HT-29 (cell line): ENCODE measurements around the gene PAN3. TPM values are rescaled to one million over a fixed set of nuclear protein-coding genes. Genes with fewer than 3 reads are reported as not detected.
A peak's percentile ranks its signal among the peaks of the same experiment; 100 is the strongest.

ENCODE experiments used
- DNase-seq: peaks from one replicate; pipeline ENCODE4 v3.0.0-alpha.2; 2015; ENCODE audit warnings: low spot score
- total RNA-seq: library from RNA; depleted of rRNA; stranded (reverse); fragments of >200 nt; shearing (Covaris generic); gene quantifications from 2 replicates; pipeline ENCODE4 v1.2.3, GENCODE V29; 2014

PAN3 gene
- total RNA-seq, 1 experiment from 2014 or later: 27.3 TPM

GRCh38 chr13:28299916-28300315 lies 161.6 kb downstream of the PAN3 start:
- DNase-seq: no peak

GRCh38 chr13:28301839-28302238 lies 163.5 kb downstream of the PAN3 start:
- no peak for DNase-seq

- no peak for DNase-seq
Measured at GRCh38 chr13:28306325-28306724, 168.0 kb downstream of the PAN3 start.

DNA sequence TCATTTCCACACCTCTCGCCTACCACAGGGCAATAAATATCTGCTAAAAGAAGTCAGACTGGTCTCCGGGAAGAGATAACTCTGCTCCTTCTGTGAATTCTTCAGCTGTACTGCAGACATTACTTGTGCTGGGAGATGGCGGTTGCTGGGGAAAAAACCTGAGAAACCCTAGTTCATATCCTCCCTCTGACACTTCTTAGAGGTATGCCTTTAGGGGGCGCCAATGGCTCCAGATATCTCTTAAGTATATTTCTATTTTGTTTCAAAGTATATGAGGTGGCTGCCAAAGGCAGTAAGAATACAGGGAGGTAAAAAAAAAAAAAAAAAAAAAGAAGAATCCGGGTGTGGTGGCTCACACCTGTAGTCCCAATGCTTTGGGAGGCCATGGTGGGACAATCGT lies 175.2 kb downstream of the PAN3 start:
- peak; percentile 38 for DNase-seq

DNA sequence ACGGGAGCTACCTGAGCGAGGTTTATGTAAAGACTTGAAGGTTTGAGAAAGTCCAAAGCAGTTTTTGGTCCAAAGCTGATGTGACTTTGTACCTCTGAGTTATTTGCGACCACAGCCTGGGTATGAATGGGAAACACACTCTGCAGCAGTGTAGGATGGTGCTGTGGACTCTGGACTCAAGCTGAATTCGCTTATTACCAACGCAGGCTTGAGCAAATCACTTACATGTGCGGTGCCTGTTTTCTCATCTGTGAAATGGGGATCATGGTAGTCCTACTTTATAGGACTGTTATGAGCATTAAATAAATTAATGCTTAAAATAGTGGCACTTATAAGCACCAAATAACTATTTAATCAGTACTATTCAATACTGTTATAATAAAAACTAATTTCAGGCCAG lies 176.5 kb downstream of the PAN3 start:
- DNase-seq: no peak

- DNase-seq: no peak
Measured at GRCh38 chr13:28316129-28316528, 177.8 kb downstream of the PAN3 start.

DNA sequence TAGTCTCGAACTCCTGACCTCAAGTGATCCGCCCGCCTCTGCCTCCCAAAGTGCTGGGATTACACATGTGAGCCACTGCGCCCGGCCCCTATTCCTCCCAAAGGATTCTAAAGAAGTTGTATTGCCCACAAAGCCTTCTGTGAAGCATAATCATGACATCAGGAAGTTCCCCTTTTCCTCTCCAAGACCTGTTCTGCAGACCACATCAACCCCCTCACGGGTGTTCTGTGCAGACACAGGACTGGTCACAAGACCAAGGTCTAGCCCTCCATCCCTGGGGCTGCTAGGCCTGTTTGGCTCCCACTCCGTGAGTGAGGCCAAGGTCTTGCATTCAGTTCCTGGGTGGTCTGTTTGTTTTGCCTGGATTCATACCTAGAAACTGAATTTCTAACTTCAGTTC lies 178.5 kb downstream of the PAN3 start:
- DNase-seq: no peak

GRCh38 chr13:28318496-28318895 lies 180.2 kb downstream of the PAN3 start:
- DNase-seq: no peak

DNA sequence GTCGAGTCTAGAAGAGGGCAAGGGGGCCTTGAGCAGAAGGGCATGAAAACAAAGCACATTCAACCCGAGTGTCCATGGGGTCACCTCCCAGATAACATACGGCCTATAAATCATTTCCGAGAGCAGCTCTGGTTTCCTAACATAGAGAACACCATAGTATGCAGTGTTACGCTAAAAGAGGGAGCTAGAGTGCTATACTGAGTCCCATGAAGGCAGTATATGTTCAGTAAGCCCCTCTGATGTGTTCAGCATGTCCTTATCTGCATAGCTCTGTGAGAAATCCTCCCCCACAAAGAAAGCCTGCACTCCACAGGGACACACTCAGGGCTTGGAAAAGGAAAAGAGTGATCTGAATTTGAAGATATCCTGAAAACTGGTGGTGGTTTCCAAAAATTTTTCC lies 181.2 kb downstream of the PAN3 start:
- no peak for DNase-seq

DNA sequence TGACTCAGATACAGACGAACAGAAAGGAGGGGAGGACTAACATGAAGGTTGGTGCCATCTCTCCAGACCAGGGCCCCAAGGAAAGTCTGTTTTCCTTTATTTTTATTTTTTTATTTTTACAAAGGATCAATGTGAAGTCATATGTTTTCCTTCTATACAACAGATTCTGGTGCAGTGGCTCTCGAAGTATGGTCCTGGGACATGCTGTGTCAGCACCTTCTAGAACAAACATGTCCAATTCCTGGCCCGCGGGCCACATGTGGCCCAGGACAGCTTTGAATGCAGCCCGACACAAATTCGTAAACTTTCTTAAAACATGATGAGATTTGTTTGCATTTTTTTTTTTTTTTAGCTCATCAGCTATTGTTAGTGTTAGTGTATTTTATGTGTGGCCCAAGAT lies 181.9 kb downstream of the PAN3 start:
- no peak for DNase-seq

- DNase-seq: no peak
Measured at GRCh38 chr13:28320884-28321574, 182.7 kb downstream of the PAN3 start.

DNA sequence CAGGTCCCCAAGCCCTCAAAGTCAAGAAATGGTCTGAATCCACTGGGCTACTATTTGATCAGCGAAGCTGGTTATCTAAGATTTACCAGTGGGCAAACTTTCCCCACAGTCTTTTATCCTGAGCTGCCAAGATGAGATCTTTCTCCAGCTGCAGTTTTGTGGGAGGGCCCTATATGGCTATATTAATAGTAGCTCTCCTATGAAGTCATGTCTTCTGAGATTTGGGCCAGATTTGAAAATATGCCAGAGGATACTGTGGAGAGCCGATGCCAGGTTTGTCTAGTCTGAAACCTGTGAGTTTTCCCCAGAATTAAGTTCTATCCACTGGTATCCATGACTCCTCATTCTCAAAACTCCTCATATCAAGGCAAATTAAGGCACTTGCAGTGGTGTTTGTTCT lies 183.4 kb downstream of the PAN3 start:
- no peak for DNase-seq

GRCh38 chr13:28322256-28322905 lies 184.0 kb downstream of the PAN3 start:
- no peak for DNase-seq

DNA sequence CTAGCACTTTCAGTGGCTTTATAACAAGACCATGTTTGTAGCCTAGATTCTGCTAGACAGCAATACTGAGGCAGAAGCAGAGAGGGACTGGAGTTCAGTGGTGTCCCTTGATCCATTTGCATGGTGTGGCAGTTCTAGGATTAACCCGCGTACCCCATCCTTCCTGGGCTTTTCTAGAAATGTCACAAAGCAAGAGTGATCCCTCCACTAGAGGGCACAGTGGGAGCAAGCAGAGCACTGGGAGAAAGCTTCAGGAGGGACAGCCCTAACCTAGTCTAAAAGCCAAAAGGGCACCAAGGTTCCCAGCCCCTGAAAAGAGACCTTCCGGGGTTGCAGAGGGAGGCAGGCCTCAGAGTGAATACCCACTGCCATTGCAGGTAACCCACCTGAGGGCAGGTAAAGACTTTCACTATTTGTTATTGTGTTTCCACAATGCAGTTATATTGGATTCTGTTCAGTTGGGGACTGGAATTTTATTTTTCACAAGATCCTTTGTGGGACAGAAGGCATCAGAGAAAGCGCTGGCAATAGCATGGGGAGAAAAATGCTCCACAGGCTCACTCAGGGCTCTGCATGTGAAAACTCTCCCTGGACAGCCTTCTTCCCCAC lies 185.9 kb downstream of the PAN3 start:
- DNase-seq: peak; percentile 94

DNA sequence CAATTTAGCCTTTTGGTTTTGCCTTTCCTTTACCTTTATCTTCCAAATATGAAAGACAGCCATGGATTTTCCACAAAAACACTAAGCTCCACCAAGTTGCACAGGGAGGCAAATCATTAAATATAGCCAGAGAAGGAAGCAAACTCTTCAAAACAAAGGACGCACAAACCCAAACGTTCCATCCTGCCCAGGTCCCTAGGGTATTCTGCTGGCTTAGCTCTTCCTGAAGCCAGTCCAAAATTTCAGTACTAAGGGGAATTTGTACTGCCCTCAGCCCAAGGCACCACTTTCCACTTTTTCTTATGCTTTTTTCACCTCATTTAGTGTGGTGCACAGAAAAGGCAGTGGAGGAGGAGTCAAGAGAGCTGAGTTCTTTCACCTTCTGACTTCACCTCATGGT lies 186.7 kb downstream of the PAN3 start:
- DNase-seq: no peak

GRCh38 chr13:28326056-28326455 lies 187.7 kb downstream of the PAN3 start:
- DNase-seq: no peak

DNA sequence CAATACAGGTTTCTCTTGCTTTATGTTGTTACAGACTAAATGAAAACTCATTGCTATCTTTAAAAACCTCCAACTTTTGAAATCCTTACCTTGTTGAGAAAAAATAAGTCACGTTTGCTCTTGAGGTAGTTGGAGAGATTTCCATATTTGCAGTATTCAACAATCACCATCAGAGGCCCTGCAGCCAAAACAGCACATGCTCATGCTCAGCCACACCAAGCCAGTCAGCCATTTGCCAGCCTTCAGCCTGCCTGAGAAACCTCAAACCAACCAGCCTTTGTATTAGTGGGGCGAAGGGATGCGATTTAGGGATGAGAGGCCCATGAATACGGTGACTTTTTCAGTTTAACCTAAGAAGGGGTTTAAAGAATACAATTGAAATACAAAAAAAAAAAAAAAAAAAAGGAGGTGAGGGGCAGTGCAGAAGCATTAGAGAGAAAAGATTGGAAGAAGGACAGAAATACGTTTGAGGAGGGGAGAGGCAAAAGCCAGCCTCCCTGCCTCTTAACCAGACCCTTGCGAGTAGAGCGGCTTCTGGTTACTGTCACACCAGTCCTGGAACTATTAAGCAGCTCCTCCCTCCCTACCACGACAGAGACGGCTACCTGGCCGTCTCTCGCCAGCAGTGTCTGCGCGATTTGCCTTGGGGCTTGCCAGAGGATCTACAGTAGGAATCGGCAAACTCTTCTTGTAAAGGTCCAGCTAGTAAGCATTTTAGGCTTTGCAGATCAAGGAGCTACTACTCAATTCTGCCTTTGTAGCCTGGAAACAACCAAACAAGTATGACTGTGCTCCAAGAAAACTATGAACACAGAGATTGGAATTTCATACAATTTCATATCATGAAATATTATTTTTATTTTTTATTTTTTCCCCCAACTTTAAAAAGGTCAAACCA lies 189.3 kb downstream of the PAN3 start:
- DNase-seq: no peak

DNA sequence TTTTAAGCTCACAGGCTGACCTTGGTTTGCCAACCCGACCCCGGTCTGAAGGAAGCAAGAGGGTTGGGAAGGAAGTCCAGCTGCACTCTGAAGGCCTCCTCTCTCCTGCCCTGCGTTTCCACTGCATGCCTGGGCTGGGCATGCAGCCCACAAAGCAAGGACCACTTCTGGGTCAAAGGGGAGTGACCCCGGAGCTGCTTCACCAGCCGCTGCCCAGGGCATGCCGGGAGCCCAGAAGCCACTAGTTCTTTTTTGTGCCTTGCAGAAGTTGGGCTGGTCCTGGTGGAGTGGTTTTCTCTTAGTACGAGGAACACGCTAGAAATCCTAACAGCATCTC lies 189.9 kb downstream of the PAN3 start:
- no peak for DNase-seq

GRCh38 chr13:28329395-28330158 lies 191.2 kb downstream of the PAN3 start:
- DNase-seq: no peak

DNA sequence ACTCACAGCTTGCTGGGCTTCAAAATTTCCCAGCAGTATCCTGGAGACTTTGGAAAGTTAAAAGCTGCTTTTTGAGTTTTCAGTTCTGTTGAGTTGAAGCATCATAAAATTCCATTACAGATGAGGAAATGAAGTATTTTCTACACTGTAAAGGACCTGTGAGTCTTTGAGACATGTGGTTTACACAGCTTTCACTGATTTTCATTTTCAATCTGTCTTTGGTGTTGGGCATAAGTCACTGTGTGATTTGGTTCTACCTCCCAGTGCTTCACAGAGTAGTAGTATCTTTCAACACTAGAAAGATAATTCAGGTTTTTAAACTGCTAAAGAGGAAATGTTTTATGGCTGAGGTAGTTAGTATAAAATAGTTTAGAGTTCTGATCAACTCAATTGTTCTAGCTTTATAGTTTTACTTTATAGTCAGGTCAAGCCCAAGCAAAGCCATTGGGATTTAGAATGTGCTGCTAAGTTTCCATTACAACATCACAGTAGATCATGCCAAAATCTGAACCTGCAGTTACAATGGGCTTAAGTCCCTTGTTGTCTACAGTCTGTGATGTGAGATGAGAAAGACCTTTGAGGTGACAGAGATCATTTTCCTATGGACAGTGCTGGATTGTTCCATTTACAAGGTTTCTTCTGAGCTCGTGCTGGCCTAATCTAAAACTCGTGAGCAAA lies 195.0 kb downstream of the PAN3 start:
- DNase-seq: no peak

- no peak for DNase-seq
Measured at GRCh38 chr13:28336193-28336657, 197.9 kb downstream of the PAN3 start.
